22Rv1 (cell line): ENCODE results near the gene CCDC93.

Source experiments
- ZFX ChIP-seq: fragments of 450-650 bp; IDR thresholded peaks from 2 replicates; pipeline ENCODE4 v1.6.1; 2017; ENCODE audit warnings: antibody characterized with exemption, borderline replicate concordance
- TF ChIP-seq, protein P1 (sequence below): fragments of 450-650 bp; IDR thresholded peaks from 2 replicates; pipeline ENCODE4 v1.5.1; 2017; ENCODE audit warnings: mild to moderate bottlenecking

DNA sequence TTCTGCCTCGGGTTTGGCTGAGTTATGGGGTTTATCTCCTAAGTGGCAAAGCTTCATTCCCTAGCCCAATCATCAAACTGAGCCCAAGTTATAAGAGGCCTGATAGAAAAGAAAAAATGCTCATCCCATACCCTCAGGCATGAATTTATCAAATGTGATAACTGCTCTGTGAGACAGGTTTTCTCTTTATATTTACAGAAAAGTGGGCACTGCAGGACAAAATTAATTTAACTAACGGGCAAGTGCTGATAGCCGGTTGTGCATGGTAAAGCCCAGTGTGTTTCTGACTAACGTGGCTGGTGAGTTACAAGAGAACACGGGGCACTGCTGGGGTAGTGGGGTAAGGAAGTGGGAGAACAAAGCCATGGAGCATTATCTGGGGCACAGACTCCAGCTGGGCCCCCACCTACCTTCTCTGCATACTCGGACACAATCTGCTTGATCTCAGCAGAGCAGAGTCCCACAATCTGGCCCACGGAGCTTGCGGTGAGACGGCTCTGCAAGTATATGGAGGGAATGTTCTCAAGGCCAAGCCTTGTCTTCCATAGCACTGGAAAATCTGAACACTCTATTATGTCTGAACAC lies 40.3 kb downstream of the CCDC93 start:
- TF ChIP-seq, protein P1, sequence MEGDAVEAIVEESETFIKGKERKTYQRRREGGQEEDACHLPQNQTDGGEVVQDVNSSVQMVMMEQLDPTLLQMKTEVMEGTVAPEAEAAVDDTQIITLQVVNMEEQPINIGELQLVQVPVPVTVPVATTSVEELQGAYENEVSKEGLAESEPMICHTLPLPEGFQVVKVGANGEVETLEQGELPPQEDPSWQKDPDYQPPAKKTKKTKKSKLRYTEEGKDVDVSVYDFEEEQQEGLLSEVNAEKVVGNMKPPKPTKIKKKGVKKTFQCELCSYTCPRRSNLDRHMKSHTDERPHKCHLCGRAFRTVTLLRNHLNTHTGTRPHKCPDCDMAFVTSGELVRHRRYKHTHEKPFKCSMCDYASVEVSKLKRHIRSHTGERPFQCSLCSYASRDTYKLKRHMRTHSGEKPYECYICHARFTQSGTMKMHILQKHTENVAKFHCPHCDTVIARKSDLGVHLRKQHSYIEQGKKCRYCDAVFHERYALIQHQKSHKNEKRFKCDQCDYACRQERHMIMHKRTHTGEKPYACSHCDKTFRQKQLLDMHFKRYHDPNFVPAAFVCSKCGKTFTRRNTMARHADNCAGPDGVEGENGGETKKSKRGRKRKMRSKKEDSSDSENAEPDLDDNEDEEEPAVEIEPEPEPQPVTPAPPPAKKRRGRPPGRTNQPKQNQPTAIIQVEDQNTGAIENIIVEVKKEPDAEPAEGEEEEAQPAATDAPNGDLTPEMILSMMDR = no peak
- no peak for TF ChIP-seq ZFX
